GM23248 (cell line): ENCODE data around the gene RNF175.

Experiments
- EZH2 ChIP-seq: fragments of 200-600 bp; sonication (generic); IDR thresholded peaks from 2 replicates; pipeline ENCODE4 v1.6.1; 2018; ENCODE audit warnings: antibody characterized with exemption, mild to moderate bottlenecking; ENCODE audit not compliant: insufficient read depth, poor library complexity, severe bottlenecking
- EZH2phosphoT487 ChIP-seq: fragments of 200-600 bp; sonication (generic); IDR thresholded peaks from 2 replicates; pipeline ENCODE4 v1.6.1; 2018; ENCODE audit warnings: antibody characterized with exemption, moderate library complexity, mild to moderate bottlenecking, low read depth; ENCODE audit not compliant: insufficient read depth

- TF ChIP-seq EZH2 (no peak), EZH2phosphoT487 (no peak)
Measured at GRCh38 chr4:153747406-153747955, 12.3 kb downstream of the RNF175 start.
